Measurements from ENCODE around the gene SYTL1.

The SYTL1 gene

GRCh38 chr1:27357281-27358037, 15.6 kb downstream of the SYTL1 start:
- peak; percentile 77 for DNase-seq (ENCODE audit: low read depth)
- peak; percentile 94 for TF ChIP-seq CTCF (IDR thresholded peaks at IDR 0.05; ENCODE audit: insufficient read depth, low read depth, low read length, missing control alignments)
- no peak overlapping the region for H3K4me3 ChIP-seq (ENCODE audit: low read depth, low read length)

GRCh38 chr1:27358038-27358927, 16.5 kb downstream of the SYTL1 start:
- no peak for DNase-seq (ENCODE audit: low read depth)
- no peak overlapping the region for H3K4me3 ChIP-seq (ENCODE audit: low read depth, low read length)

GRCh38 chr1:27358928-27359313, 17.1 kb downstream of the SYTL1 start:
- DNase-seq (ENCODE audit: low read depth): no peak
- no peak for TF ChIP-seq CTCF (IDR thresholded peaks at IDR 0.05; ENCODE audit: insufficient read depth, low read depth, low read length, missing control alignments)
- no peak overlapping the region for H3K4me3 ChIP-seq (ENCODE audit: low read depth, low read length)

More at GRCh38 chr1:27358038-27358927, 16.5 kb downstream of the SYTL1 start:
- TF ChIP-seq CTCF (IDR thresholded peaks at IDR 0.05; ENCODE audit: insufficient read depth, low read depth, low read length, missing control alignments): no peak

- H3K4me3 ChIP-seq (ENCODE audit: low read depth, low read length): no peak overlapping the region
- DNase-seq (ENCODE audit: low read depth): no peak
- no peak for TF ChIP-seq CTCF (IDR thresholded peaks at IDR 0.05; ENCODE audit: insufficient read depth, low read depth, low read length, missing control alignments)
These were observed 18.0 kb downstream of the SYTL1 start for GRCh38 chr1:27359822-27360158.

GRCh38 chr1:27360159-27361043, 18.6 kb downstream of the SYTL1 start:
- peak; percentile 42 for DNase-seq (ENCODE audit: low read depth)
- TF ChIP-seq CTCF (IDR thresholded peaks at IDR 0.05; ENCODE audit: insufficient read depth, low read depth, low read length, missing control alignments): no peak
- H3K4me3 ChIP-seq (ENCODE audit: low read depth, low read length): peak overlapping the region; percentile 17; the same call in 1 of the 2 replicates

GRCh38 chr1:27361044-27361402, 19.2 kb downstream of the SYTL1 start:
- TF ChIP-seq CTCF (IDR thresholded peaks at IDR 0.05; ENCODE audit: insufficient read depth, low read depth, low read length, missing control alignments): no peak
- H3K4me3 ChIP-seq (ENCODE audit: low read depth, low read length): no peak overlapping the region

More at GRCh38 chr1:27361044-27361402, 19.2 kb downstream of the SYTL1 start:
- DNase-seq (ENCODE audit: low read depth): no peak
